GM23248 (cell line): ENCODE results near the gene MAN1C1. TPM values are rescaled to one million over a fixed set of nuclear protein-coding genes. Genes with fewer than 3 reads are reported as not detected.

Experiments
- DNase-seq: peaks from one replicate; pipeline ENCODE4 v3.0.0-alpha.2; 2015
- H2AFZ ChIP-seq: fragments of 200-600 bp; sonication (generic); 2 replicates; pipeline ENCODE4 v1.6.1; 2016; ENCODE audit warnings: antibody characterized with exemption
- H3F3A ChIP-seq: fragments of 200-600 bp; sonication (generic); 2 replicates; pipeline ENCODE4 v1.6.1; 2016; ENCODE audit warnings: mild to moderate bottlenecking, antibody characterized with exemption, mixed run types; ENCODE audit not compliant: insufficient read depth
- H3K27ac ChIP-seq: fragments of 200-600 bp; sonication (generic); 2 replicates; pipeline ENCODE4 v1.5.1; 2016; ENCODE audit warnings: mild to moderate bottlenecking
- H3K27me3 ChIP-seq: fragments of 200-600 bp; sonication (generic); replicated peaks from 2 replicates; pipeline ENCODE4 v1.6.1; 2016; ENCODE audit warnings: mild to moderate bottlenecking; ENCODE audit not compliant: insufficient read depth
- H3K36me3 ChIP-seq: fragments of 200-600 bp; sonication (generic); 2 replicates; pipeline ENCODE4 v1.6.1; 2016; ENCODE audit warnings: low read depth, mild to moderate bottlenecking
- H3K4me1 ChIP-seq: fragments of 200-600 bp; sonication (generic); 2 replicates; pipeline ENCODE4 v1.6.1; 2016; ENCODE audit warnings: mild to moderate bottlenecking; ENCODE audit not compliant: insufficient read depth
- H3K4me2 ChIP-seq: fragments of 200-600 bp; sonication (generic); one replicate; pipeline ENCODE4 v1.6.1; 2016; ENCODE audit warnings: mild to moderate bottlenecking; ENCODE audit not compliant: unreplicated experiment
- H3K4me3 ChIP-seq: fragments of 200-600 bp; sonication (generic); 2 replicates; pipeline ENCODE4 v1.5.1; 2016; ENCODE audit warnings: mild to moderate bottlenecking
- H3K79me2 ChIP-seq: fragments of 200-600 bp; sonication (generic); 2 replicates; pipeline ENCODE4 v1.6.1; 2016; ENCODE audit warnings: mild to moderate bottlenecking; ENCODE audit not compliant: insufficient read depth
- H3K9ac ChIP-seq: fragments of 200-600 bp; sonication (generic); 2 replicates; pipeline ENCODE4 v1.6.1; 2016; ENCODE audit warnings: mild to moderate bottlenecking
- H3K9me2 ChIP-seq: fragments of 200-600 bp; sonication (generic); 2 replicates; pipeline ENCODE4 v1.6.1; 2016; ENCODE audit warnings: mixed run types, mild to moderate bottlenecking, moderate library complexity; ENCODE audit not compliant: insufficient read depth
- H3K9me3 ChIP-seq: fragments of 200-600 bp; sonication (generic); one replicate; pipeline ENCODE4 v1.6.1; 2017; ENCODE audit warnings: low read depth
- H4K20me1 ChIP-seq: fragments of 200-600 bp; sonication (generic); 2 replicates; pipeline ENCODE4 v1.6.0; 2016; ENCODE audit not compliant: insufficient read depth
- EZH2 ChIP-seq: fragments of 200-600 bp; sonication (generic); IDR thresholded peaks from 2 replicates; pipeline ENCODE4 v1.6.1; 2018; ENCODE audit warnings: antibody characterized with exemption, mild to moderate bottlenecking; ENCODE audit not compliant: insufficient read depth, poor library complexity, severe bottlenecking
- EZH2phosphoT487 ChIP-seq: fragments of 200-600 bp; sonication (generic); IDR thresholded peaks from 2 replicates; pipeline ENCODE4 v1.6.1; 2018; ENCODE audit warnings: antibody characterized with exemption, moderate library complexity, mild to moderate bottlenecking, low read depth; ENCODE audit not compliant: insufficient read depth
- WGBS, 2 experiments: methylation state at CpG; one replicate each; pipeline ENCODE4 v1.1.6; 2015 to 2017; ENCODE audit warnings: low lambda C conversion rate in 2 of 2, low coverage in 1 of 2; ENCODE audit errors: missing lambda C conversion rate in 2 of 2; 5-methylcytosine and 5-hydroxymethylcytosine counted together
- in situ Hi-C: fragments of 300-500 bp; cut with MboI; formaldehyde crosslinking; loops from 2 replicates; pipeline ENCODE4 v1.15.0; 2020
- polyA plus RNA-seq: library from polyadenylated mRNA; unstranded; fragments of >200 nt; fragmentation: Nextera tagmentation; extraction: Ambion mirVana; gene quantifications from 2 replicates; pipeline ENCODE4 v1.2.1, GENCODE V29; 2016
- total RNA-seq: library from RNA; depleted of rRNA; stranded (reverse); fragments of >200 nt; shearing (Covaris generic); gene quantifications from 2 replicates; pipeline ENCODE4 v1.2.3, GENCODE V29; 2014

MAN1C1 gene
- total and polyA plus RNA-seq, 2 experiments from 2014 or later: 0.29 to 1.1 TPM

DNA sequence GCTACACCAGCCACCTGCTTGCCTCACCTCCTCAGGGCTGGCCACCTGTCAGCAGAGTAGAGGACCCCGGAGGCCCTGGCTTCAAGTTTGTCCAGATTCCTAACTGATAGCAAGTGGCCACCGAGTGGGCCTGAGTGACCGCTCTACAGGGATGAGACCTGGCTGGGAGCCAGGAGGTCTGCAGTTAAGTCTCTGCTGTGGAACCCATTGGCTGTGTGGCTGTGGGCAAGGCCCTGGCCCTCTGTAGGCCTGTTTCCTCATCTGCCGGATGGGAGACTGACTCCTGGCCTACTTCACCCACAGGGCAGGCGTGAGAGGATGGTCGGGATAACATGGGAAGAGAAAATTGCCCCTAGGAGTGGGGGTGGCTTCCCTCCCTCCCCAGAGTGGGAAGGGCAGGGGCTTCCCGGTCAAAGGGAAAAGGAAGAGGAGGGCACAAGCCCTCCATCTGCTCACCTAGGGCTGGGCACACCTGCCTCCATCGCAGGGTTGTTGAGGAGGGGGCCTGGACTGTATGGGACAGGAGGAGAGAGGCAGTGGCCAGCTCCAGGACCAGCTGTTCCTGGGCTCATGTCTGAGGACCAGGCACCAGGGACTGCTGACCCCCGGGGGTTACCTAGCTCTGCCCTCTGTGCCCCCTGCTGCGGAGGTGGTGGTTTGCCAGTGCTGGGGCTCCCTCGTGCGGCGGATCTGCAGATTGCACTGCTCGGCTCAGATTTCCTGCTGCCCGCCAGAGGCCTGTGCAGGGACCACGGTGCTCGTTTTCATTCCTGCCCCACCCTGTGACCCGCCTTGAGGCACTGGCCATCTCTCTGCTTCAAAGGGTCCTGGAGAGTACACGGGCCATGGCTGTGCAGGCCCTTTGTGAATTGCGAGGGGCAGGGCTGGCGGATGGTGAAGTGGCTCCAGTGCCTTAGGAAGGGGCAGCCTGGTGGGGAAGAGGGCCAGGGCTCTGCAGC lies 194.0 kb downstream of the MAN1C1 start:
- Histone ChIP-seq H3F3A (peaks cover 4% of the 10 kb centered on the region; the same call in 1 of the 2 replicates), H4K20me1 (no peaks in the 10 kb centered on the region), H3K9me3 (no peaks in the 10 kb centered on the region), H3K79me2 (no peaks in the 10 kb centered on the region), H3K4me1 (peaks cover 11% of the 10 kb centered on the region), H3K36me3 (no peaks in the 10 kb centered on the region; the same call in 1 of the 2 replicates), H2AFZ (no peak overlapping the region), H3K27me3 (no peaks in the 10 kb centered on the region), H3K27ac (no peak overlapping the region), H3K4me3 (no peak overlapping the region), H3K4me2 (no peak overlapping the region), H3K9ac (no peak overlapping the region), H3K9me2 (no peaks in the 10 kb centered on the region)
- peak; percentile 67 for DNase-seq
- in situ Hi-C loops: loop anchor here (25.0 kb wide), 1 partner anchor 573 kb away; the partner anchor contains the start of genes RSRP1 and SYF2
- TF ChIP-seq EZH2 (no peak), EZH2phosphoT487 (no peak)
- WGBS, 2 experiments: 35 to 37% methylated on average over 20 of the region's 21 CpGs

- H3K36me3 ChIP-seq: no peaks in the 10 kb centered on the region; the same call in 1 of the 2 replicates
Observed at GRCh38 chr1:25811384-25812082, 194.9 kb downstream of the MAN1C1 start.

GRCh38 chr1:25813071-25813733 lies 196.6 kb downstream of the MAN1C1 start:
- no peaks in the 10 kb centered on the region for H4K20me1 ChIP-seq
- no peak overlapping the region for H2AFZ ChIP-seq
- no peak overlapping the region for H3K27ac ChIP-seq
- in situ Hi-C loops: loop anchor here (25.0 kb wide), 1 partner anchor 576 kb away; the partner anchor contains the start of genes RSRP1 and SYF2
- TF ChIP-seq EZH2phosphoT487: no peak
- no peak for TF ChIP-seq EZH2
- H3K9me3 ChIP-seq: no peaks in the 10 kb centered on the region
- H3K36me3 ChIP-seq: no peaks in the 10 kb centered on the region; the same call in 1 of the 2 replicates
- no peak for DNase-seq
- H3F3A ChIP-seq: peaks cover 3% of the 10 kb centered on the region
- 82 to 83% methylated on average over 11 of the region's 11 CpGs for WGBS, 2 experiments
- no peak overlapping the region for H3K4me2 ChIP-seq
- no peaks in the 10 kb centered on the region for H3K27me3 ChIP-seq
- no peak overlapping the region for H3K4me3 ChIP-seq
- no peaks in the 10 kb centered on the region for H3K79me2 ChIP-seq
- H3K9ac ChIP-seq: no peak overlapping the region
- H3K4me1 ChIP-seq: peaks cover 7% of the 10 kb centered on the region
- H3K9me2 ChIP-seq: no peaks in the 10 kb centered on the region

More at GRCh38 chr1:25811384-25812082, 194.9 kb downstream of the MAN1C1 start:
- Histone ChIP-seq H3K9me2 (no peaks in the 10 kb centered on the region), H3K4me3 (no peak overlapping the region), H3K4me1 (peaks cover 2% of the 10 kb centered on the region), H3F3A (no peaks in the 10 kb centered on the region), H3K27ac (no peak overlapping the region), H3K9ac (no peak overlapping the region), H3K79me2 (no peaks in the 10 kb centered on the region), H3K4me2 (no peak overlapping the region), H2AFZ (no peak overlapping the region), H3K9me3 (no peaks in the 10 kb centered on the region), H3K27me3 (no peaks in the 10 kb centered on the region), H4K20me1 (no peaks in the 10 kb centered on the region)
- in situ Hi-C loops: loop anchor here (25.0 kb wide), 1 partner anchor 574 kb away; the partner anchor contains the start of genes RSRP1 and SYF2
- no peak for DNase-seq
- 89 to 90% methylated on average over 13 of the region's 13 CpGs for WGBS, 2 experiments
- TF ChIP-seq EZH2: no peak
- no peak for TF ChIP-seq EZH2phosphoT487
